Activated T-helper 1 cell treated with anti-CD3 and anti-CD28 coated beads, Interleukin-2, amount 50 U/mL, for 16 hours (primary cell): Measurements from ENCODE around the gene VPS52.
"Not testable (repeated sequence)": the region's sequence is repeated elsewhere in the genome, so short reads cannot be mapped to it uniquely, and the experiment has no call there.

Experiments used
- DNase-seq, 2 donors: peaks; one replicate each; pipeline ENCODE4 v3.0.0-alpha.2; 2020; ENCODE audit warnings: low read depth in 1 of 2, low spot score in 1 of 2

VPS52 gene

DNA sequence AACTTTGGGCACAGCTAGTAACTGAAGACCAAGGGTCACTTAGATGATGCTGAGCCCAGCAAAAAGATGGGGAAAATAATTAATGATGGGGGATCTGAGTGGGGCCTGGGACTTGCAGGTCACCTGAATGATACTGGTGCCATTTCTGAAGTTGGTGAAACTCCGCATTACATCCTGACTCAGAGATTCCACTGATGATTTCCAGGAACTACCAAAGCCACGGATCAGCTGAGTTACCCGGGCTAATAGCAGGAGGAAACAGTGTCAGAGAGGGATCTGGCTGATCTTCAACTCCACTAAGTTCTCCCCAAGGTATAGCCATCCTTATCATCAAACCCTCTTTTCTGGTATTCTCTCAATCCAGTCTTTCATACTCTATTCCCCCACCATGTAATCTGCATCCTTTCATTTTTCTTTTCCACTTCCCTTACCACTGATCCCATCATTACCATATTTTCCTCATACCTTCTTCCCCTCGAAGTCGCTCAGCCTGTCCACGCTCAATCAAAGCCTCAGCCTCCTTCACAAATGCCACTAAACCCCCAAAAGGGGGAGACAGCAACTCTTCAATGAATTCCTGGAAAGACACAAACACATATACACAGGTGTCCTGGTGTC, 20.2 kb downstream of the VPS52 start:
- DNase-seq, result no peak

DNA sequence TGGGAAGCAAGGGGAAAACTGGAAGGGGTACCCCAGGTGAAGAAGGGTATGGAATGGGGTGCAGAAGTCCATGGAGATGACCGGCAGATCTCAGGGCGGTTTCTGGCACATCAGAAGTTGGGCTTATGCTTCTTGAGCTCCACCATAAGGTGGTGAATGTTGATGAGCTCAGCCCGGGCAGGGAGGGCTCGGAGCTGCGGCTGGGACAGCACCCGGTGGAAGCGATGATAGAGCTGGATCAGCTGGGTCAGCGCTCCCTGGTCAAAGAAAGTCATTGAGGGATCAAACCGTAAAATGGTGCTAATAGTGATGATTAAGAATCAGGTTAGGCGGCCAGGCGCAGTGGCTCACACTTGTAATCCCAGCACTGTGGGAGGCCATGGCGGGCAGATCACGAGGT, 20.9 kb downstream of the VPS52 start:
- no peak for DNase-seq

DNA sequence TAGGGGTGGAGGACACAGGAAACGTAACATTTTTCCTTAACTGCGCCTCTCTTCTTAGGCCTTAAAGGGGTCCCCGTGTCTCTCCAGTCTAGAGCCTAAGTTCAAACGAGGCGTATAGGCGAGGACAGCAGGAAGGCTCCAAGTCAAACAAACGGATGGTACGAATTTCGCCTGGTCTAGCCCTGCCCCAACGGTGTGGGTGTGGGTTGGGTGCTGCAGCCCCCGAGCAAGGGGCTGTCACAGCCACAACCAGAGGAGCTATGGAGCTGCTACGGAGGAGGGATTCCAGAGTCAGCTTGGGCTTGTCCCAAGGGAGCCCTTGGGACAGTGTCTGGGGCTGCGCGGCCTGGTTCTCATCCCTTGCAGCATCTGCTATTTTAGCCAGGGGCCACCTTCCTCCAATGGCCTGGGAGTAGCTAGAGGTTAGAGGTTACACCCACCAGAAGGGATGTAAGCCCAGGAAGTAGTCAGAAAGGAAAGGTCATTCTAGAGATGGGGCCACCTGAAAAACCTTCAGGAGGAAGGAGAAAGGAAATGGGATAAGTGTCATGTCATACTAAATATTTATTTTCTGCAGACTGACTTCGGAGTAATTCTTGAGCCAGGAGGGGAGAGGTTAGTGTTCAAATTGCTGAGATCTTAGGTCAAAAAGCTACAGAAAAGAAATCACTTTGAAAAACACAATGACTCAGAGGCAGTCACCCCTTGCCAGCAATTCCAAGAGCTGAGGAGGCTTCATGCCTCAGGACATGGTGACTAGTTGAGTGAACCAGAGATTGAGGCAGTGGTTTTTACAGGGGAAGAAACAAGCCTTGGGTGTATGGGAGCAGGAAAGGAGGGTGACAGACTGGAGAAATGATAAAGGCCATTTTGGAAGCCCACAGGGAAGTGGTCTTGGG, 21.7 kb downstream of the VPS52 start:
- DNase-seq, result no peak

DNA sequence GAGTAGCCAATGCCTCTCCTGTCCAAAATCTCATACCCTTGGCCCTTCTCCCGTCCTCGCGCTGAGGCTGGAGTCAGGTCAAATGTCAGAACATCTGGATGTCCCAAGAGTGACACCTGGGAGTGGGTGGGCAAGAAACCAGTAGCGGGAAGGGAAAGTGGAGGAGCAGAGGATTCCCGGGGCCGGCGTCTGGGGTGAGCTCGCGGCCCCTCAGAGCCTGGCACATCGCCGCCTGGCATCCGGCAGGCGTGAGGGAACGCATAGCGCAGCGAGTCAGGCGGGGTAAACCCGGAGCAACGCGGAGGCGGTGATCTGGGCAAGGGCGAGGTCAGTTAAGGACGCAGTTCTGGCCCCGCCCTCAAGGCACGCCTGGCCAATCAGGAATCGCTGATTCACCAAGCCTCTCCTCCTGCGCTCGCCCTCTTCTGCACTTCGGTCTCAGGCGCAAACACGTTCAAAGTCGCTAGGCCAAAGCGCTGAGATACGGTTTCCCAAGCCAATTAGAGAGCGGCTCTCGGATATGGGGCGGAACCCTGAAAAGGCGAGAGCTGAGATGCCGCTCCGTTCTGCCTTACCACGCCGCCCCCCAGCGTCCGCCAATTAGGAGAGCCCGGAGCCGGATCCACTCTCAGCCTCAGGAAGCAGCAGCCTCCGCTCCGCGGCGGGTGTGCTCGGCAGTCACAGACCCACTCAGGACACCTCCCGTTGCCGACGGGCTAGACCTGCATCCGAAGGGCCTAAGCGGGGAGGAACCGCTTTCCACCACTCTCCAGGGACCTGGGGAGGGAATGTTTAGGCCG, 22.5 kb downstream of the VPS52 start:
- peak; percentile 88 to 89 for DNase-seq

- DNase-seq, result no peak
Observed at GRCh38 chr6:33248643-33248931, 23.1 kb downstream of the VPS52 start.

- DNase-seq, result peak; percentile 80 to 86
Observed at GRCh38 chr6:33247977-33248642, 23.6 kb downstream of the VPS52 start.

- DNase-seq, result no peak
Observed at GRCh38 chr6:33243476-33243875, 28.2 kb downstream of the VPS52 start.

- no peak for DNase-seq
Observed at GRCh38 chr6:33241968-33242367, 29.7 kb downstream of the VPS52 start.

- no peak for DNase-seq
Observed at GRCh38 chr6:33237741-33238140, 33.9 kb downstream of the VPS52 start.

GRCh38 chr6:33236852-33237251, 34.8 kb downstream of the VPS52 start:
- no peak for DNase-seq

- no peak for DNase-seq
Observed at GRCh38 chr6:33236328-33236727, 35.3 kb downstream of the VPS52 start.

DNA sequence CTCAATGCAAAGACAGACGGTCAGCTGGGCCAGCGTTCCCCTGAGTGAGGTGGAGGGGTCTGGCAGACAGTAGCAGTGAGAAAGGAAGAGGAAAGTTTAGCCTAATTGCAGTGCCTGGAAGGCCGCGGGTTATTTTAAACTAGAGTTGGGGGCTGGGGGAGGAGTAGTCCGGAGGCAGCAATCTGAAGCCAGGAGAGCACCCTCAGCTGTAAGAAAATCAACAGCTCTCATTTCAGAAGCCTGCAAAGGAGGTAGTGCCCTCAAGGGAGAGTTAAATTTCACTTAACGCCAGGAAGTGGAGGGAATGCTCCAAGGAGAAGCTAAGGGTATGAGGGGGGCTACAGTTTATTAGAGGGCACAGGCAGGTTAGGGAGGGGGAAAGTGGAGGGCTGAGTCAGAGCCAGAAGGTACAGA, 36.4 kb downstream of the VPS52 start:
- no peak for DNase-seq

DNA sequence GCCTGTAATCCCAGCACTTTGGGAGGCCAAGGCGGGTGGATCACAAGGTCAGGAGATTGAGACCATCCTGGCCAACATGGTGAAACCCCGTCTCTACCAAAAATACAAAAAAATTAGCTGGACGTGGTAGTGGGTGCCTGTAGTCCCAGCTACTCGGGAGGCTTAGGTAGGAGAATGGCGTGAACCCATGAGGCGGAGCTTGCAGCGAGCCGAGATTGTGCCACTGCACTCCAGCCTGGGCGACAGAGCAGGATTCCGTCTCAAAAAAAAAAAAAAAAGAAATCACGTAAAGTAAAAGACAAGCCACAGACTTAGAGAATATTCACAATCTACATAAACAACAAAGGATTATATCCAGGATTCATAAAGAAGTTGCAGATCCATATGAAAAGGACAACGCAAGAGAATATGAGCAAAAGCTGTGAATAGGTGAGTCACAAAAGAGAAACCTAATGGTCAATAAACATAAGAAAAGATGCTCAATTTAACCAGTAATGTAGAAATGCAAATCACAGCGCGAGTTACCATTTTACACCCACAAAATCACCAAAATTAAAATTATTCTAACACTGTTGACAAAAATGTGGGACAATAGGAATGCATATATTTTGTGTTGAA, 45.1 kb downstream of the VPS52 start:
- DNase-seq, result not testable (repeated sequence)

DNA sequence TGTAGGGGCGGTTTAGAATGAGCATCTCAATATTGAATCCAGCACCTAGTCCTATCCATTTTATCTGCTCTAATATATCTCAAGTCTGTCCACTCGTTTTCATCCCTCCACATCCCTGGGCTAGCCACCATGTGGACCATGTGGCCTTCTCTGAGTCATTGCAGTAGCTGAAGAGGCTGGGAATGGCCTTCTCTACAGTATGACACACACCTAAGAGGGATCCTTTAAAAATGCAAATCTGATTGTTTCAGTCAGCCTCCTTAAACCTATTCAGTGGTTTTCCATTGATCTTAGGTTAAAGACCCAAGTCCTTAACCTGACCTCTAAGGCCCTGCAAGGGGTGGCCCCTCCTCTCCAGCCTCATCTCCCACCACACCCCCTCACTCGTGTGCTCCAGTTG, 54.0 kb downstream of the VPS52 start:
- DNase-seq, result no peak

DNA sequence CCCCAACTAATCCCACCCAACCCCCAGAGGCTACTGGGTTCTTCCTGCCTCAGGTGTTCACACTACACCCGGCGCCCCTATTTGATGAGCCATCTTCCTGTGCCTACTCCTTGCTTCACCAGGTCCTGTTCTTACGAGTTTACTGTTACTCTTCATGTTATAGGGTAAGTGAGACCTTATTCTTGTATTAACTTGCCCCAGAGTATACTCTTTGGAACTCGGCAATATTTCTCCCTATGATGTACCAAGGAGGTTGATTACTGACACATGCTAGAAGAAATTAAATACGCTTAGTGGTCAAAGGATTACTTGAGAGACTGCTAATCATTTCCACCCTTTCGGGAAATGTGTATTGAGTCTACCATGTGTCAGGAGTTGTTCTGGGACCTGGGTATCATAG, 54.4 kb downstream of the VPS52 start:
- no peak for DNase-seq

DNA sequence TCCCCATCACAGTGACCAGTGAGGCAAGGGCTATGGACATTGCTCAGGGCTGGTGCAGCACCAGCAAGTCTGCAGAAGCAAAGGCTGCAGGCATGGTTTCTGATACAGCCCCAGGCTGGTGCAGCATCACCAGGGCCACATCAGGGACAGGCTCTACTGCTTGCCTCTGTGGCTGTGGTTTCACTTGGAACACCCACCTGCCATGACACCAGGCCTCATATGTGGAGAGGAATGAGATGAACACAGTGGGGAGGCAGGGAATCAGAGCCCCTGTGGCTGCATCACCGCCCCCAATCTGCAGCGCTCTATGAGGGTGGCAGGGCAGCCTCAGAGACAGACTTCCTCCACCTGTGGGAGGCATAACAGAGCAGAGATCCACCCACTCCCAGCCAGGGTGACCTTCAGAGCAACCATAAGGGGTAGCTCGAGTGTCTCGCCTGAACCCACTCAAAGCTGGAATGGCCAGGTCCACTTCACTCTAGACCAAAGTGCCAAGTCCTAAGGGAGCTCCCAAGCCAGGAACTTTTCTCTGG, 55.5 kb downstream of the VPS52 start:
- no peak for DNase-seq

- no peak for DNase-seq
Observed at GRCh38 chr6:33215271-33216116, 56.2 kb downstream of the VPS52 start.

GRCh38 chr6:33213989-33214335, 57.7 kb downstream of the VPS52 start:
- no peak for DNase-seq

DNA sequence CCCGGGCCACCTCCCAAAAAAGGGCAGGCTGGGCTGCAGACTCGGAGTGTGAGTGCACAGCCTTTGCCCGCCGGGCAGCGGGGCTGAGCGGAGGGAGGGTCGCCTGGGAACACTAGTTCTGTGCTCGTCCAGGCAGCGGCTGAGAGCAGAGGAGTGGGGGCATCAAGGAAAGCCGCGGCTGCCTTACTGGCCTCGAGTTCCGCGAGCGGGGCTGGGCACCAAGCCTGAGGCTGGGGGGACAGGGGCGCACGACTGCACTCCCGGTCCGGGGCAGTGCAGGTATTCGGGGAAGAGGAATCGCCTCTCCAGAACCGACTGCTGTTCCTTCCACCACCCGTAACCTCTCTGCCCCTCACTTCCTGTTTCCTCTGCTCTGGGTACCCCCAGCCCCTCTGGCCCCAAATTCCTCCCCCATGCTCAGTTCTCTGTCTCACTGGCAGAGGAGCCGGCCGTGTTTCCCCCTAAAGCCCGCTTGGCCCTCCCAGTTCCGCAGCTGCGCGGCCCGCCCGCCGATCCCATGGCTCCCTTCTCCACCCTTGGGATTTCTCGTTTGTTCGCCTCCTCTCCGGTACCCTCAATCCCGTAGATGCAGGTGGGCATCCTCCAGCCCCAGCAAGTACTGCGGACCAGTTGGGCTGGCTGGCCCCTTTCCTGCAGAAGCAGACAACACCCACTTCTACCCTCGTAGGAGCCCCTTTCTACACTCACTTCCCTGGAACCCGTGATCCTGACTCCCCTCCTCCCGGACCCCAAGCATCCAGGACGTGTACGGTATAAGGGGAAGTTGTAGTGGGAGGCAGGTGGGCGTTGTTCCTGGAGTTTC, 58.3 kb downstream of the VPS52 start:
- no peak for DNase-seq
